C4-2B (cell line): ENCODE results near the gene ZBTB20.

ENCODE experiments used
- H3K27ac ChIP-seq: fragments of 450-650 bp; 2 replicates; pipeline ENCODE4 v1.5.1; 2017
- ZFX ChIP-seq: fragments of 450-650 bp; IDR thresholded peaks from 2 replicates; pipeline ENCODE4 v1.6.1; 2017
- TF ChIP-seq, protein P1 (sequence below): fragments of 450-650 bp; conservative IDR thresholded peaks from 2 replicates; pipeline ENCODE4 v1.5.1; 2017; ENCODE audit warnings: mild to moderate bottlenecking

Gene ZBTB20

DNA sequence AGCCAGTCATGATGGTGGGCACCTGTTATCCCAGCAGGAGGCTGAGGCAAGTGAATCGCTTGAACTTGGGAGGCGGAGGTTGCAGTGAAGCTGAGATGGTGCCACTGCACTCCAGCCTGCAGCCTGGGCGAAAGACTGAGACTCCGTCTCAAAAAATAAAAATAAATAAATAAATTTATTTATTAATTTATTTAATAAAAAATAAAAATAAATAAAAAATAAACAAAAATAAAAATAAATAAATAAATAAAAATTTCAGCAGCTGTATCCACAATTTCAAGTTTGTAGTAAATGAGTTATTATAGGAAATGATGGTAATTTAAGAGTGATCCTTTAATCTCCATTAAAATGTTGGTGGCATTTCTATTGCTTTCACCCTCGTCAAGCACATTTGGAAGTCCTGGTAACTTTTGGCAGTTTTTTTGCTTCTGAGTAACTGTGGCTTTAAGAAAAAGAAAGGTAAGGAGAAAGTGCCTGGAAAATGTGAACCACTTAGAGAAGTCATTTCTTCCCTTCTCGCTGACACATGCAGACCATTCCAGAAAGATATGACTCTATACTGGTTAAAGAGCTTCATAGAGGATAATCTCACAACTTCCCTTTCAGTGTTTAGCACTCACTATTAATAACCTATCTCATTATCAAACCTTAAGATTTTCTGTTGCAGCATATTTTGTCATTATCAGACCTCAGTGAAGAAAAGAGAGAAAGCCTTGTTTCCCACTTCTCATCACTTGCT is 556.6 kb downstream of the ZBTB20 start:
- H3K27ac ChIP-seq = no peak overlapping the region
- TF ChIP-seq, protein P1, sequence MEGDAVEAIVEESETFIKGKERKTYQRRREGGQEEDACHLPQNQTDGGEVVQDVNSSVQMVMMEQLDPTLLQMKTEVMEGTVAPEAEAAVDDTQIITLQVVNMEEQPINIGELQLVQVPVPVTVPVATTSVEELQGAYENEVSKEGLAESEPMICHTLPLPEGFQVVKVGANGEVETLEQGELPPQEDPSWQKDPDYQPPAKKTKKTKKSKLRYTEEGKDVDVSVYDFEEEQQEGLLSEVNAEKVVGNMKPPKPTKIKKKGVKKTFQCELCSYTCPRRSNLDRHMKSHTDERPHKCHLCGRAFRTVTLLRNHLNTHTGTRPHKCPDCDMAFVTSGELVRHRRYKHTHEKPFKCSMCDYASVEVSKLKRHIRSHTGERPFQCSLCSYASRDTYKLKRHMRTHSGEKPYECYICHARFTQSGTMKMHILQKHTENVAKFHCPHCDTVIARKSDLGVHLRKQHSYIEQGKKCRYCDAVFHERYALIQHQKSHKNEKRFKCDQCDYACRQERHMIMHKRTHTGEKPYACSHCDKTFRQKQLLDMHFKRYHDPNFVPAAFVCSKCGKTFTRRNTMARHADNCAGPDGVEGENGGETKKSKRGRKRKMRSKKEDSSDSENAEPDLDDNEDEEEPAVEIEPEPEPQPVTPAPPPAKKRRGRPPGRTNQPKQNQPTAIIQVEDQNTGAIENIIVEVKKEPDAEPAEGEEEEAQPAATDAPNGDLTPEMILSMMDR = no peak
- no peak for TF ChIP-seq ZFX

DNA sequence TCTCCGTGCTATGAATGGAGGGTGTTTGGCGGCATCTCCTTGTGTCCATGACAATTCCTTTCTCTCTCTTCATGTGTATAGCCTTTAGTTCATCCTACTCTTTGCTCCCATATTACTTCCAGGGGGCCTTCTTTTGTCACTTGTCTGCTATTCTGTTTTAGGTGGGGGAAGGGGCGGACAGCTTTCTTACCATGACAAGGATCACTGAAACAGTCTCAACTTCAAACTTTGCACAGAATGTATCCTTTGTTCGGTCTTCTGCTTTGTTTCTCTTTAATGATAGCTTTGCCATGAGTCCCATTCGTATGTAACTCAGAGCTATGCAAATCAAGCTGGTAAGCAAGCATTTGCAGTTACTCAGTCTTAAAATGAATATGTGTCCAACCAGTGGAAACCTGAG is 559.1 kb downstream of the ZBTB20 start:
- no peak overlapping the region for H3K27ac ChIP-seq
- no peak for TF ChIP-seq ZFX
- TF ChIP-seq, protein P1 = no peak

DNA sequence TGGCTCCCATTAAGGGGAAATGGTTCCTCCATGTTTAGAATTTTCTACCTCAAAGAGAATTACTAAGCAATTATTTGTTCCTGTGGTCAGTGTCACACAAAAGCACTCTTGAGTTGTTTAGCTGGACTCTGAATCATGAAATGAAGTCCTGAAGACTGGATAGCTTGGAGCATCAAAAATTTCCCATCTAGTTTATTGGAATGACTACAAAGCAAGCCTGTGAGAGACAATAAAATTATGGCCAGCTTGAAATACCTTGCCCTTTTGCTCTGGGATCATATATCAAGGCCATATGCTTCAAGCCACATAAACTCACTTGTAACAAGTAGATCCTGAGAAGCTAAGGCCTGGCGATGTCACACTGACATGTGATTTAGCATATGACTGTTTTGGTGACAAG is 561.0 kb downstream of the ZBTB20 start:
- no peak overlapping the region for H3K27ac ChIP-seq
- TF ChIP-seq ZFX = no peak
- TF ChIP-seq, protein P1 = no peak

DNA sequence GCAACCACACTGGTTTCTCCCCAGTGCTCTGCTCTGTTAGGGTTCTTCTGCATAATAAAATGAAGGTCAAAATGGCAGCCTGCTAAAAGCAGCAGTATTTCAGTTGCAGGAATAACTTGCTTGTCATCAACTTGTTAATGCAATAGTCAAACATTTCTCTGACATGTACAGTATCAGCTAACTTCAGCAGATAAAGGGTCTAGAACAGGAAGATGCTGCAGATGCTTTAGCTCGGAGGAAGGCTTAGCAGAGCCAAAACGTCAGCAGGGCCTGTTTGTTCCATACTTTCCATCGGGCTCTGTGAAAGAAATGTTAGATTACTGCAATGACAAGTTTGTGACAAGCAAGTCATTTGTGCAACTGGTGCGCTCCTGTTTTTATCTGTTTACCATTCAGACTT is 561.4 kb downstream of the ZBTB20 start:
- TF ChIP-seq, protein P1 = no peak
- no peak for TF ChIP-seq ZFX
- H3K27ac ChIP-seq = no peak overlapping the region

DNA sequence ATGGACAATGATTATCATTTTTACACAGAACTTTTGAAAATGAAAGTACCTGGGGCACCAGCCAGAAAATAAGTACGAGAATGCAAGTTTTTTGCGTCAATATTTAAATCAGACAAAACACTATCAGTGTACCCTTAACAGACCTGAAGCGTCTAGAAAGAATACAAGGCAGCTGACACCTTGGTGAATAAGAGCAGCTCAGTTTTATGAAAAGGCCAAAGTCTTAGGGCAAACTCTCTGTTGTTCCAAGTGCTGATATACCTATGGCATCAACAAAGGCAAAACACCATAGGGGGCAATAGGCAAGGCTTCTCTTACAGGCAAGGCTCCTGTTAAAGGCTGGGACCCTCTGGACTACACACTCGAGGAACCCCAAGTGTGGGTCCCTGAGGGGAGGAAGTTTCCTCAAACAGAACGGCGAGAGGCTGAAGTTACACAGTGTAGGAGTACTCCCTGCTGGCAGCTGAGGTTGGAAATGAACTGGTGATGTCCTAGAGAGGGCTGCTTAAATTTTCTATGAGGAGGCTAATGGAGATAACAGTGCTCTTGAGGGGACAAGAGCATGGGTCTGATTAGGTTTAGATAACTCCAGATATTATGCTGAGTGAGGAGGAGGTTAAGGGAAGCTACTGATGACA is 562.2 kb downstream of the ZBTB20 start:
- no peak for TF ChIP-seq ZFX
- H3K27ac ChIP-seq = no peak overlapping the region

DNA sequence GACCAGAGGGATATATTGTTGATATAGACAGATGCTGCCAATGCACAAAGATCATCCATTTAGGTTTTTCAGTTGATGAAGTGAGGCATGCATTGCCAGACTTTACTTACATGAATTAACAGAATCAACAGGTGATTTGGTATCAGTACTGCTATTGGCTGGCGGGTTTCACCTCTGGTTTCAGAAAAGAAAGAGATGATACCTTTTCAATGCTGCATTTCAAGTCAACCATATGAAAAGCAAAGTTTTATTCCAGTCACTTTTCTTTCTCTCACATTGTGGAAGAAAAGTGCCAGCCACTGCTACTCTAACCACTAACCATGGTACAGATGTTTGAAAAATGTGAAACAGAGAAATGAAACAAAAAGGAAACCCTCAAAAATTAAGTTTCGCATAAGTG is 564.2 kb downstream of the ZBTB20 start:
- H3K27ac ChIP-seq = no peak overlapping the region
- TF ChIP-seq ZFX = no peak
- TF ChIP-seq, protein P1 = no peak

DNA sequence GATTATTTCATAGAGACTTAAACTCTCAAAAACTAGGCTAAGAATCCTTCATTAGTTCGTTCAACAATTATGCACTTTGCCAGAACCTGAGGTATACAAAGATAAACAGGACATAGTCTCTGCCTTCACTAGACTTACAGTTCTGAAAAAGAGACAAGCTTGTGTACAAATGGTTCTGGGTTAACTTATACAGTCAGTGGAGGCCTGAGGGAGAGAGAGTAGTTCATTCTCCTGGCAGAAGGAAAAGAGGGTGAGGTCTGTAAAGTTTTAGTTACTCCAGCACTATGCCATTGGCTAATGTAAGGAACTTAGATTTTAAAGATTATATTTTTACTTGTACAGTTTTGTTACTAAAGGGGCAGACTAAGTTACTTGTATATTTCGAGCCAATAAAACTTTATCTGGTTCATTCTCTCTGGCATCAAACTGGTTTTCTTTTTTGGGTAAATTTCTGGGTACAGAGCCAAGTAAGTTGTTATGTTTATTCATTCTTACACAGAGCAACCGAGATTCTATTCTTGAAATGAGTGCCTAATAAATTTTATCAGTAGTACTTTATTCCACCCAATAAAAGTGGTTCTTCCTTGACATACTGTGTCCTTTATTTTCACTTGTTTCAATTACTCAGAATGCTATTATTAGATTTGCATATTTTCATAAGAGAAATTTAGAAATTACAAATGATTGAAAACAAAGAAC is 574.6 kb downstream of the ZBTB20 start:
- H3K27ac ChIP-seq = no peak overlapping the region
- no peak for TF ChIP-seq ZFX
- TF ChIP-seq, protein P1 = no peak
